Panc1 (cell line): ENCODE measurements around the gene COASY.

Experiments used
- POLR2AphosphoS5 ChIP-seq: IDR thresholded peaks from 2 replicates; pipeline ENCODE4 v1.6.1; 2012; ENCODE audit warnings: mild to moderate bottlenecking, low read depth, low read length, moderate library complexity
- SIN3A ChIP-seq: IDR thresholded peaks from 2 replicates; pipeline ENCODE4 v1.6.1; 2012; ENCODE audit warnings: low read depth, mild to moderate bottlenecking, low read length, moderate library complexity, borderline replicate concordance; ENCODE audit not compliant: insufficient read depth
- TF ChIP-seq, protein P1 (sequence below): fragments of 450-650 bp; IDR thresholded peaks from 2 replicates; pipeline ENCODE4 v1.5.1; 2017; ENCODE audit warnings: mild to moderate bottlenecking
- TF ChIP-seq, protein P2 (sequence below), 2 experiments: IDR thresholded peaks; 2 replicates each; pipeline ENCODE4 v1.6.1; 2011 to 2012; ENCODE audit warnings: low read depth in 2 of 2, control low read depth in 1 of 2, low read length in 1 of 2, mild to moderate bottlenecking in 1 of 2, moderate library complexity in 1 of 2; ENCODE audit not compliant: insufficient read depth in 1 of 2

DNA sequence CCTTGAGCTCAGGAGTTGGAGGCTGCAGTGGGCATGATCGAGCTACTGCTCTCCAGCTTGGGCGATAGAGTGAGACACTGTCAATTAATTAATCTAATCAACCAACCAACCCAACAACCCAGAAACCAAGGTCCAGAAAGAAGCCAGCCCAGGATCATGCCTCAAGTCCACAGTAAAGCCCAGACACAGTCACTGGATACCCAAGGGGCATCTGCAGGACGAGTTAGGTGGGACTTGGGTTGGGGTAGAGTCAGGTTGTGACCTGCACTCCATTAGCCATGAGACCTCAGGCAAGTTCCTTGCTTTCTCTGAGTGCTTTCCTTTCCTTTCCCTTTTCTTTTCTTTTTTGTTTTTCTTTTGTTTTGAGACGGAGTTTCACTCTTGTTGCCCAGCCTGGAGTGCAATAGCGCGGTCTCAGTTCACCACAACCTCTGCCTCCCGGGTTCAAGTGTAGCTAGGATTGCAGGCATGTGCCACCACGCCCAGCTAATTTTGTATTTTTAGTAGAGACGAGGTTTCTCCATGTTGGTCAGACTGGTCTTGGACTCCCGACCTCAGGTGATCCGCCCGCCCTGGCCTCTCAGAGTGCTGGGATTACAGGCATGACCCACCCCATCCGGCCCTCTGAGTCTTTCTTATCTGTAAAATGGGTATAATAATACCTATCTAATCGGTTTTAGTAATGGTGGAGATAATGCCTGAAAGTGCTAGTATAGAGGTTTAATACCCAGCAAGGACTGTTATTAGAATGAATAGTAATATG, 12.8 kb upstream of the COASY start:
- TF ChIP-seq, protein P1, sequence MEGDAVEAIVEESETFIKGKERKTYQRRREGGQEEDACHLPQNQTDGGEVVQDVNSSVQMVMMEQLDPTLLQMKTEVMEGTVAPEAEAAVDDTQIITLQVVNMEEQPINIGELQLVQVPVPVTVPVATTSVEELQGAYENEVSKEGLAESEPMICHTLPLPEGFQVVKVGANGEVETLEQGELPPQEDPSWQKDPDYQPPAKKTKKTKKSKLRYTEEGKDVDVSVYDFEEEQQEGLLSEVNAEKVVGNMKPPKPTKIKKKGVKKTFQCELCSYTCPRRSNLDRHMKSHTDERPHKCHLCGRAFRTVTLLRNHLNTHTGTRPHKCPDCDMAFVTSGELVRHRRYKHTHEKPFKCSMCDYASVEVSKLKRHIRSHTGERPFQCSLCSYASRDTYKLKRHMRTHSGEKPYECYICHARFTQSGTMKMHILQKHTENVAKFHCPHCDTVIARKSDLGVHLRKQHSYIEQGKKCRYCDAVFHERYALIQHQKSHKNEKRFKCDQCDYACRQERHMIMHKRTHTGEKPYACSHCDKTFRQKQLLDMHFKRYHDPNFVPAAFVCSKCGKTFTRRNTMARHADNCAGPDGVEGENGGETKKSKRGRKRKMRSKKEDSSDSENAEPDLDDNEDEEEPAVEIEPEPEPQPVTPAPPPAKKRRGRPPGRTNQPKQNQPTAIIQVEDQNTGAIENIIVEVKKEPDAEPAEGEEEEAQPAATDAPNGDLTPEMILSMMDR: no peak
- TF ChIP-seq POLR2AphosphoS5: no peak
- TF ChIP-seq SIN3A: no peak
- TF ChIP-seq, protein P2, sequence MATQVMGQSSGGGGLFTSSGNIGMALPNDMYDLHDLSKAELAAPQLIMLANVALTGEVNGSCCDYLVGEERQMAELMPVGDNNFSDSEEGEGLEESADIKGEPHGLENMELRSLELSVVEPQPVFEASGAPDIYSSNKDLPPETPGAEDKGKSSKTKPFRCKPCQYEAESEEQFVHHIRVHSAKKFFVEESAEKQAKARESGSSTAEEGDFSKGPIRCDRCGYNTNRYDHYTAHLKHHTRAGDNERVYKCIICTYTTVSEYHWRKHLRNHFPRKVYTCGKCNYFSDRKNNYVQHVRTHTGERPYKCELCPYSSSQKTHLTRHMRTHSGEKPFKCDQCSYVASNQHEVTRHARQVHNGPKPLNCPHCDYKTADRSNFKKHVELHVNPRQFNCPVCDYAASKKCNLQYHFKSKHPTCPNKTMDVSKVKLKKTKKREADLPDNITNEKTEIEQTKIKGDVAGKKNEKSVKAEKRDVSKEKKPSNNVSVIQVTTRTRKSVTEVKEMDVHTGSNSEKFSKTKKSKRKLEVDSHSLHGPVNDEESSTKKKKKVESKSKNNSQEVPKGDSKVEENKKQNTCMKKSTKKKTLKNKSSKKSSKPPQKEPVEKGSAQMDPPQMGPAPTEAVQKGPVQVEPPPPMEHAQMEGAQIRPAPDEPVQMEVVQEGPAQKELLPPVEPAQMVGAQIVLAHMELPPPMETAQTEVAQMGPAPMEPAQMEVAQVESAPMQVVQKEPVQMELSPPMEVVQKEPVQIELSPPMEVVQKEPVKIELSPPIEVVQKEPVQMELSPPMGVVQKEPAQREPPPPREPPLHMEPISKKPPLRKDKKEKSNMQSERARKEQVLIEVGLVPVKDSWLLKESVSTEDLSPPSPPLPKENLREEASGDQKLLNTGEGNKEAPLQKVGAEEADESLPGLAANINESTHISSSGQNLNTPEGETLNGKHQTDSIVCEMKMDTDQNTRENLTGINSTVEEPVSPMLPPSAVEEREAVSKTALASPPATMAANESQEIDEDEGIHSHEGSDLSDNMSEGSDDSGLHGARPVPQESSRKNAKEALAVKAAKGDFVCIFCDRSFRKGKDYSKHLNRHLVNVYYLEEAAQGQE (IDR thresholded peaks at IDR 0.05; ENCODE audit: insufficient read depth in 1 of 2, low read depth in 2 of 2, low read length in 1 of 2): no peak
